HepG2 (cell line): Measurements from ENCODE around the gene TAPBP. TPM values are rescaled to one million over a fixed set of nuclear protein-coding genes. Genes with fewer than 3 reads are reported as not detected.

Experiments used
- CCAR2 ChIP-seq: fragments of 200-400 bp; formaldehyde crosslinking; optimal IDR thresholded peaks from 2 replicates; pipeline ENCODE3; 2018; ENCODE audit warnings: low read depth, mild to moderate bottlenecking, low read length, moderate library complexity
- HMGXB3 ChIP-seq: sonication (generic); formaldehyde crosslinking; IDR thresholded peaks from 2 replicates; pipeline ENCODE4 v1.4.0; 2020; ENCODE audit warnings: missing genetic modification reagents, borderline replicate concordance
- RFX5 ChIP-seq: IDR thresholded peaks from 2 replicates; pipeline ENCODE4 v1.6.1; 2011; ENCODE audit warnings: low read depth, low read length, improper control_type of control experiment
- RFXANK ChIP-seq: IDR thresholded peaks from 2 replicates; pipeline ENCODE4 v1.6.1; 2016
- SMAD9 ChIP-seq: sonication (generic); formaldehyde crosslinking; IDR thresholded peaks from 2 replicates; pipeline ENCODE4 v1.5.1; 2020; ENCODE audit warnings: mild to moderate bottlenecking, missing genetic modification reagents
- SUZ12 ChIP-seq: fragments of 150-350 bp; IDR thresholded peaks from 2 replicates; pipeline ENCODE4 v1.6.1; 2014; ENCODE audit warnings: low read depth, low read length
- TBL1XR1 ChIP-seq: fragments of 150-350 bp; IDR thresholded peaks from 2 replicates; pipeline ENCODE4 v1.6.1; 2014; ENCODE audit warnings: borderline replicate concordance, low read length; ENCODE audit not compliant: partially characterized antibody
- THAP9 ChIP-seq: sonication (generic); formaldehyde crosslinking; IDR thresholded peaks from 2 replicates; pipeline ENCODE4; 2020; ENCODE audit warnings: missing genetic modification reagents, mild to moderate bottlenecking, borderline replicate concordance
- XRCC5 ChIP-seq: fragments of 200-400 bp; formaldehyde crosslinking; optimal IDR thresholded peaks from 2 replicates; pipeline ENCODE3; 2017; ENCODE audit warnings: mild to moderate bottlenecking, low read length
- ZFP62 ChIP-seq: sonication (generic); formaldehyde crosslinking; IDR thresholded peaks from 2 replicates; pipeline ENCODE4 v1.4.0; 2020; ENCODE audit warnings: missing genetic modification reagents
- ZNF12 ChIP-seq: sonication (generic); formaldehyde crosslinking; IDR thresholded peaks from 2 replicates; pipeline ENCODE4 v1.5.0; 2020; ENCODE audit warnings: missing genetic modification reagents
- ZNF121 ChIP-seq: sonication (generic); formaldehyde crosslinking; IDR thresholded peaks from 2 replicates; pipeline ENCODE4 v1.5.0; 2020; ENCODE audit warnings: mild to moderate bottlenecking, missing genetic modification reagents
- ZNF276 ChIP-seq: sonication (generic); formaldehyde crosslinking; IDR thresholded peaks from 2 replicates; pipeline ENCODE4 v1.4.0; 2020; ENCODE audit warnings: mild to moderate bottlenecking, low read depth, missing genetic modification reagents
- ZNF543 ChIP-seq: sonication (generic); formaldehyde crosslinking; IDR thresholded peaks from 2 replicates; pipeline ENCODE4 v1.4.0; 2020; ENCODE audit warnings: mild to moderate bottlenecking, missing genetic modification reagents
- ZNF75D ChIP-seq: sonication (generic); formaldehyde crosslinking; IDR thresholded peaks from 2 replicates; pipeline ENCODE4 v1.8.1; 2023; ENCODE audit warnings: missing genetic modification reagents, mild to moderate bottlenecking, borderline replicate concordance
- polyA plus RNA-seq, 8 experiments: library from polyadenylated mRNA; depleted of rRNA in 3 of 8; stranded (reverse) in 7 of 8; unstranded in 1 of 8; fragments of >200 nt; fragmentation: Illumina TruSeq in 4 of 8; extraction: Trizol in 4 of 8; gene quantifications; 2 replicates each; pipeline versions ENCODE4 v1.2.1 to v1.2.3, GENCODE V29; 2011 to 2016; ENCODE audit warnings: low read depth in 4 of 8, missing spikeins in 1 of 8, mixed read lengths in 1 of 8; ENCODE audit not compliant: insufficient read depth in 1 of 8
- total RNA-seq, 5 experiments: library from RNA; depleted of rRNA; stranded (reverse); fragments of >200 nt; fragmentation: Illumina TruSeq; extraction: Trizol; gene quantifications; 2 replicates each; pipeline ENCODE4 v1.2.3, GENCODE V29; 2016; ENCODE audit warnings: low read depth in 1 of 5
- TF ChIP-seq, protein P1 (sequence below): sonication (generic); formaldehyde crosslinking; IDR thresholded peaks from 2 replicates; pipeline ENCODE4 v1.8.0; 2023; ENCODE audit warnings: mild to moderate bottlenecking, missing genetic modification reagents

The TAPBP gene
- total and polyA plus RNA-seq, 2 of the 13 experiments (the other 11 are each of a cell fraction or from before 2014, with no cell fraction given): 27.4 to 32.3 TPM

DNA sequence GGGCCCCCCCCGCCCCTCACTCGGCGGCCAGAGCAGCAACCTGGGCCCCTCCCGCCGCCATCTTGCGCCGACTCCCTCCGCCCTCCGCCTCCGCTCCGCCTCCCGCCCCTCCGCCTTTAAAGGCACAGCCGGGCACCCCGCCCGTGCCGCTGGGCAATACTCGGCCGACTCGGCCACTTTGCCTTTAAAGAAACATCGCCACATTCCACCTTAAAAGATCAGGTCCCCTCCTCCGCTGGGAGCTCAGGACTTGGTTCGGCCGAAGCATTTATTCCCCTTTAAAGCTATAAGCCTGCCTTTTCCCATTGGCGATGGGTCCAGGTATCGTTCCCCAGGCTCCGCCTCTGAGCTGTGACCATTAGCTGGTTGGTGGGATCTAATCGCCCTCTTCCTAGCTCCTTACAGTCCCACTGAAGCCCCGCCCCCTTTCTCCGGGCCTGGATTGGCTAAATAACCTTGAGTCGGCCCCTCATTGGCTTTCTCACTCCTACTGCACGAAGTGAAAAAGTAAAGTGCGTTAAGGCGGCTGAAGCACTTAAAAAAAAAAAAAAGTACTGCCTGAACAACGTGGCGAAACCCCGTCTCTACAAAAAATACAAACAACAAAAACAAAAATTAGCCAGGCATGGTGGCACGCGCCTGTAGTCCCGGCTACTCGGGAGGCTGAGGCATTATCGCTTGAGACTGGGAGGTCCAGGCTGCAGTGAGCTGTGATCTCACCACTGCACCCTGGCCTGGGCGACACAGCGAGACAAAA lies 4.0 kb upstream of the TAPBP start, which contains the start of gene ZBTB22 (continued):
- no peak for TF ChIP-seq HMGXB3 (CRISPR knock-in tag)
- no peak for TF ChIP-seq TBL1XR1
- no peak for TF ChIP-seq ZNF75D
- no peak for TF ChIP-seq ZFP62 (CRISPR knock-in tag)
- no peak for TF ChIP-seq ZNF121 (CRISPR knock-in tag)
- TF ChIP-seq ZNF543 (CRISPR knock-in tag): no peak
- TF ChIP-seq ZNF276 (CRISPR knock-in tag): peak; percentile 100
- TF ChIP-seq SUZ12: no peak
- peak; percentile 70 for TF ChIP-seq RFX5
- TF ChIP-seq ZNF12 (CRISPR knock-in tag): no peak
- no peak for TF ChIP-seq CCAR2
- no peak for TF ChIP-seq SMAD9 (CRISPR knock-in tag)
- TF ChIP-seq RFXANK: no peak
- no peak for TF ChIP-seq XRCC5
- TF ChIP-seq THAP9 (CRISPR knock-in tag): peak; percentile 63; the same call in 1 of the 2 replicates
- TF ChIP-seq, protein P1, sequence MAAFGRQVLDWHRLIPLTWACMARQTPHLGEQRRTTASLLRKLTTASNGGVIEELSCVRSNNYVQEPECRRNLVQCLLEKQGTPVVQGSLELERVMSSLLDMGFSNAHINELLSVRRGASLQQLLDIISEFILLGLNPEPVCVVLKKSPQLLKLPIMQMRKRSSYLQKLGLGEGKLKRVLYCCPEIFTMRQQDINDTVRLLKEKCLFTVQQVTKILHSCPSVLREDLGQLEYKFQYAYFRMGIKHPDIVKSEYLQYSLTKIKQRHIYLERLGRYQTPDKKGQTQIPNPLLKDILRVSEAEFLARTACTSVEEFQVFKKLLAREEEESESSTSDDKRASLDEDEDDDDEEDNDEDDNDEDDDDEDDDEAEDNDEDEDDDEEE: no peak
